ENCODE results near the gene PPP1R36.
"Not testable (repeated sequence)": the region's sequence is repeated elsewhere in the genome, so short reads cannot be mapped to it uniquely, and the experiment has no call there.

The PPP1R36 gene

GRCh38 chr14:64563696-64564095 lies 13.9 kb downstream of the PPP1R36 start:
- DNase-seq (ENCODE audit: low read depth in 1 of 2, low spot score in 1 of 2): no peak

DNA sequence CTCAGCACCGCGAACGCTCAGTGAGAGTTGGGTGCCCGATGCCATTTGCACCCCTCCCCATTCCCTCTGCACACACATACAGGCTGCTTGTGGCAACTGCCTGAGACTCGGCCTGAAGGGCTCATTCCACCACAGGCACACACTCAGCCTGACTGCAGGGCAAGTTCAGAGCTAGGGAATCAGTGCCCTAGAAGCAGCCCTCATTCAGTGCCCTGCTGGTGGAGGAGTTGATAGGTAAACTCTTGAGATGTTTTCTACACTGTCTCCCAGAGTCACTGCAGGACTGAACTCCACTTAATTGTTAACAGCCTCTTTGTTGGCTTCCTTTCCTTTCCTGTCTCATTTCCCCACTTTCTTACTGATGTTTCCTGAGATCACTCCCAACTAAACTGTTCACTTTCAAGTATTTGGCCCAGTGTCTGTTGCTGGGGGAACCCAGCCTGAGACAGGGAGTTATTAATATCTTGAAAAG lies 16.9 kb downstream of the PPP1R36 start:
- no peak for DNase-seq (ENCODE audit: low read depth in 1 of 2, low spot score in 1 of 2)

DNA sequence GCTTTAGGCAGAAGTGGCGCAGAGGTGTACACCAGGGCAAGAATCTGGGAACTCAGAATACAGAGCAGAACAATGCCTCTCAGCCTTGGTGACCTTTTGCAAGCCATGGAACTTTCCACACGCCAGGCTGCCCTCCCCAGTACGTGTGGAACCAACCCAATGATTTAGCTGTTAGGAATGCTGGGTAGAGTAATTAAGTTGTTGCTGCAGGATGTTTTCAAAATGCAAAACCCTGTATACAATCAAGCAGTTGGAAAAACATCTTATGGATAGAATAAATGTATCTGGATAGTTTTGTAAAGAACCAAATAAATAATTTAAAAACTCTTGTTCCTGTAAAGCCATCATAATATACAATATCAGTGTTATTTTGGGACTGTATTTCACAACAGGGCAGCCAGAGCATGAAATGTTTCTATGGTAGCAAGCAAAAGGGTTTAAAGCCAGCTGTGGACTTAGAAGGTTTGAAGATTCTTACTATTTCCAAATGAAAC lies 19.4 kb downstream of the PPP1R36 start:
- DNase-seq (ENCODE audit: low read depth in 1 of 2, low spot score in 1 of 2): no peak

DNA sequence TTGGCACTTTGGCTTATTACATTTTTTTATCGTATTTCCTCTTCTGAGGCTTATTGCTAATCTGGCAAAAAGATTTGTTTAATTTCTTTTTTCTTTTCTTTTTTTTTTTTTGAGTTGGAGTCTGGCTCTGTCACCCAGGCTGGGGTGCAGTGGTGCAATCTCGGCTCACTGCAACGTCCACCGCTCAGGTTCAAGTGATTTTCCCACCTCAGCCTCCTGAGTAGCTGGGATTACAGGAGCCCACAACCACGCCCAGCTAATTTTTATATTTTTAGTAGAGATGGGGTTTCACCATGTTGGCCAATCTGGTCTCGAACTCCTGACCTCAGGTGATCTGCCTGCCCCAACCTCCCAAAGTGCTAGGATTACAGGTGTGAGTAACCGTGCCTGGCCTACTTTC lies 19.9 kb downstream of the PPP1R36 start:
- DNase-seq (ENCODE audit: low read depth in 1 of 2, low spot score in 1 of 2): not testable (repeated sequence)

GRCh38 chr14:64572386-64573104 lies 22.8 kb downstream of the PPP1R36 start:
- no peak for DNase-seq (ENCODE audit: low read depth in 1 of 2, low spot score in 1 of 2)

- no peak for DNase-seq (ENCODE audit: low read depth in 1 of 2, low spot score in 1 of 2)
Observed at GRCh38 chr14:64573109-64573508, 23.3 kb downstream of the PPP1R36 start.

DNA sequence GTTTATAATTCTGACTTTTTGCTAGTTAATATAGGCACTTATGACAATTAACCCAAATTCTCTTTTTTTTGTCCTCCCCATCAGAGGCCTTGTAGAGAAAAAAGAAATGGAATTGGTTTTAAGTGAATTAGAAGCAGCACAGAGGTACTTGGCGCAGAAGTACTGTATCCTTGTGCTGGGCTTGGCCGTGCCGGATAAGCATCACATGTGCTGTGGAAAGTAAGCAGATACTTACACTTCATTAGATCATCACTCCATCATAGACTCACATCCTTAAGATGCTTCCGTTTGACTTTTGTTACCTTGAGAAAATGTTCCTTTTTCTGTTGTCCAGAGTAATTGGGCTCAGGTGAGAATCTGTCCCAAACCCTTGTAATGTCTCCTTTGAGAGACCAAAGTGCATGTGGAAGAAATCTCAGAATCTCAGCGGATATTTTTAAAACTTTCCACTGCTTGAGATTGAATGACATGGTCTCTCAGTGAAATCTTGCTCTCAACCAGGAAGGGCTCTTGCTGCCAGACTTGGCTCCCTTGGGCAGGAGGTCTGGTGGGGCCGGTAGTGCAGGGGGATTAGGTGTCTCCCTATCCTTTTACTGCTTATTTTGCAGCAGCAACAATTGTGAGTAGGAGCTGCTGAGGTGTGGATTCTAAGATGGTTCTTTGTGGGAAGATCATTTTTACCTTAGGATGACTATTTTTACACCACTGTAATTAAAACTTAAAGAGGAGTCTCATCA lies 24.8 kb downstream of the PPP1R36 start:
- DNase-seq (ENCODE audit: low read depth in 1 of 2, low spot score in 1 of 2): no peak

DNA sequence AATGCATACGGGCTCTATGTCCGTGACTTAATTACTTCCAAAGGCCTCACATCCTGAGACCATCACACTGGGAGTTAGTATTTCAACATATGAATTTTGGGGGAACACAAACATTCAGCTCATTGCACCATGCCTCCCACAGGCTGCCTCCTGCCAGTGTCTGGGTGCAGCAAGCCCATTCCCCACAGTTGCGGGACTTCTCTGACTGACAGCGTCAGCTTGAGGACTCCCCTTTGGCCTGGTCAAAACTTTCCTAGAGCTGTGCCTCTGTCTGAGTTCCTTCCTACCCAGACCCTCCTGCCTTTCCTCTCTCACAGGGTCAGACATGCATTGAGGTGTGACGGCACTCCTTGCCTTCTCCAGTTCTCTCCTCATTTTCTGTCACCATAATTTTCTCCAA lies 27.4 kb downstream of the PPP1R36 start:
- no peak for DNase-seq (ENCODE audit: low read depth in 1 of 2, low spot score in 1 of 2)

GRCh38 chr14:64580467-64580866 lies 30.7 kb downstream of the PPP1R36 start:
- DNase-seq (ENCODE audit: low read depth in 1 of 2, low spot score in 1 of 2): no peak

GRCh38 chr14:64581363-64581762 lies 31.6 kb downstream of the PPP1R36 start:
- DNase-seq (ENCODE audit: low read depth in 1 of 2, low spot score in 1 of 2): no peak

DNA sequence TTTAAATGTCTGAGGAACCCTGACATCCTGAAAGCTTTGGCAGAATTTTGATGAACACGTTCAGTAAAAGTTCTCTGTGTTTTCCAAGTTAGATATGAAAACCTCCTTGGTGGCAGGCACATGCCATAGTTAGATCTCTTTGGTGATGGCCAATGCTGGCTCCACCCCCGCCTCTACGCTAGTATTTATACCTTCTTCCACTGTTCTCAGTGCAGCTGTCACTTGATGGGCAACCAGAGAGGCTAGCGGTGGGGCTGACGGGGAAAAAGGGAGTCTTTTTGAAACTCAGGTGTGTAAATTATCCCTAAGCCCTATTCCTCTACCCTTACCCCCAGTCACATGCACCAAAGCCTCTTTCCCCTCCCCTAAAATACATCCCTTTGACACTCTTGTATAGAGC lies 32.1 kb downstream of the PPP1R36 start:
- no peak for DNase-seq (ENCODE audit: low read depth in 1 of 2, low spot score in 1 of 2)

DNA sequence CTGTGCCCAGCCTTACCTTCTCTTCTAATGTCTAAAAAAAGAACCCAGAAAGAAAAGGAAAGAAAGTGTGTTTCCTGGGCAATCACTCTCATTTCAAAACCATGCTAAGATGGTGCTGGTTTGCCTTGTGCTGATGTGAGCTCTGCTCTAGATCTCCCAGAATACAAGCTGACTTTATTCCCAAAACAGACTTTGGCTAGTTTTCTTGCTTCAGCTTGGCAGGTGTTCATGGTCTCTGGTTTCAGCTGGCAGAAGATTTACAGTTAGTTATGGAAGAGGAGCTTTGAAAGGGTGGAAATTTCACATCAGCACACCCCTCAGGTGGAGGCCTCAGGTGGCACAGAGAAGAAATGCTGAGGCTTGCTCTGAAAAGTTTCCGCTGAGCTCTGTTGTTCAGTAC lies 34.4 kb downstream of the PPP1R36 start:
- DNase-seq (ENCODE audit: low read depth in 1 of 2, low spot score in 1 of 2): no peak

DNA sequence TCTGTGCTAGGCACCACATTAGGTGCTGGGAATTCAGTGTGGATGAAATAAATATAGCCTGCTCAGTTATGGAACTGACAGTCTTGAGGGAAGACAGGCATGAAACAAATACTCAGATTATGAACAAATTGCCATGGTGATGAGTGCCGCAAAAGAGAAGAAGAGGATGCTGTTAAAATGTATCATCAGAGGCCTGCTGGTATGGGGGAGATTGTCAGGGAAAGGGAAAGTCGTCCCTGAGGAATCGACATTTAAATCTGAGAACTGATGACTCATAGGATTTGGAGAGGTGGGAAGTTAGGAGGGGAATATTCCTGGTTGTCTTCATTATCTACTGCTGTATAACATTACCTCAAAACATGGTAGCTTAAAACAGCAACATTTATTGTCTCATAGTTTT lies 42.0 kb downstream of the PPP1R36 start:
- no peak for DNase-seq (ENCODE audit: low read depth in 1 of 2, low spot score in 1 of 2)

GRCh38 chr14:64594438-64594837 lies 44.7 kb downstream of the PPP1R36 start:
- no peak for DNase-seq (ENCODE audit: low read depth in 1 of 2, low spot score in 1 of 2)

DNA sequence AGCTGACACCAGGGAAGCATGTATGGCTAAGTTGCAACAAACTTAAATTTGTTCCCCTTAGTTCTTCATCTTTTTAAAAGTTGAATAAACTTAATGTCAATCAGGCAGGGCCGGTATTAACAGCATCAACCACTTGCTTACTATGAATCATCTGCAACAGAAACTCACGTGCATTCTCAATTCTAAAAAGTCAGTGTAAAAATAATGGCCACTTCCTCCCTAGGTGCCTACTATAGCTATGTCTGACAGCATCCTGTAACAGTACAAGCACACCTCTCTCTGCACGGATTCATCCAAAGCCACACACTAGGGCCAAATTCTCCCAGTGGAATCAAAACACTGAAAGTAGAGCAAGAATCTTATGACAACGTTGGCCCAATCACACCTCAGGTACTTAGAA lies 48.6 kb downstream of the PPP1R36 start:
- no peak for DNase-seq (ENCODE audit: low read depth in 1 of 2, low spot score in 1 of 2)

- no peak for DNase-seq (ENCODE audit: low read depth in 1 of 2, low spot score in 1 of 2)
Observed at GRCh38 chr14:64601571-64601970, 51.8 kb downstream of the PPP1R36 start.

GRCh38 chr14:64602826-64603225 lies 53.1 kb downstream of the PPP1R36 start:
- DNase-seq (ENCODE audit: low read depth in 1 of 2, low spot score in 1 of 2): no peak

- DNase-seq (ENCODE audit: low read depth in 1 of 2, low spot score in 1 of 2): no peak
Observed at GRCh38 chr14:64604001-64604400, 54.2 kb downstream of the PPP1R36 start.

DNA sequence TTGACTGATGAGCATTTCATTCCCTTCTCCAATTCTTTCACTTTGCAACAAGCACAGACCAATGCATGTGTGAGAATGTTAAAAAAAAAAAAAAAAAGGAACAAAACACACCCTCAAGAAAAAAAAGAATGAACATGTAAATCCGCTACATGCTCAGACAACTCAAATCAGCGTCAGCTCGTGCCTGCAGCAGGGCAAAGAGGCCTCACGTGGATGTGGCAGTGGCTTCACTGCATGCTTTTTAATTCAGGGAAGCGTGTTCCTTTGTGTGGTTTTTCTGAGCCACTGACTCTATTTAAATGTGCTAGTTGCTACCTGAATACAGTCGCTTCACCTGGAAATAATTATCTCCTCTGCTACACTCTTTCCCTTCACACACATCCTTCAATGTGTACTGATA lies 55.1 kb downstream of the PPP1R36 start:
- no peak for DNase-seq (ENCODE audit: low read depth in 1 of 2, low spot score in 1 of 2)

DNA sequence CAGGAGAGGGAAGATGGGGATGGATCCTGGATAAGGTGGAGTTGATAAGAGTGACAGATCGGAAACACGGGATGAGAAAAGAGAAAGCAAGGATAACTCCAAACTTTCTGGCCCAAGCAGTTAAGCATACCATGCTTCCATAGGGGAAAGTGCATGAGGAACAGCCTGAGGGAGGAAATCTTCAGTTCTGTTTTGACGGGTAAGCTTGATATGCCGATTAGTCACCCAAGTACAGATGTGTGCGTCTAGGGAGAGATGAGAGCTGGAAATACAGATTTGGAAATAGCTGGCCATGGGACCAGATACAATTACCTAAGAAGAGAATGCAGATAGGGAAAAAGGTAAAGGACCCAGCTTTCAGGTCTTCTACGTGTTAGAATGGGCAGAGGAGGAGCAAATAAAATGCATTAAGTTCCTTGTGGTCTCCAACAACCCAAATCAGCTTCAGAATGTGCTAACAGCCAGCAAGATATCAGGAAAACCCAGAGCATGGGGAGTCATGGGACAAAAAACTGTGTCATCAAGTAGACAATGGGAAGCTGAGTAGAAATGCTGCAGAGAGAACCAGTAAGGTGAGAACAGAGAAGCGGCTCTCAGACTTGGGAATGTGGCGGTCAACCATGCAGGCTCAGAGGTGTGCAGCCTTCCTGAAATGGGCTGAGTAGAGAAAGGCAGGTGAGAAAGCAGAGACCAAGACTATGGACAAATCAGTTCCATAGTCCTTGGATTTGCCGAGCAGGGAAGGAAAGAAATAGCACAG lies 56.3 kb downstream of the PPP1R36 start:
- no peak for DNase-seq (ENCODE audit: low read depth in 1 of 2, low spot score in 1 of 2)

DNA sequence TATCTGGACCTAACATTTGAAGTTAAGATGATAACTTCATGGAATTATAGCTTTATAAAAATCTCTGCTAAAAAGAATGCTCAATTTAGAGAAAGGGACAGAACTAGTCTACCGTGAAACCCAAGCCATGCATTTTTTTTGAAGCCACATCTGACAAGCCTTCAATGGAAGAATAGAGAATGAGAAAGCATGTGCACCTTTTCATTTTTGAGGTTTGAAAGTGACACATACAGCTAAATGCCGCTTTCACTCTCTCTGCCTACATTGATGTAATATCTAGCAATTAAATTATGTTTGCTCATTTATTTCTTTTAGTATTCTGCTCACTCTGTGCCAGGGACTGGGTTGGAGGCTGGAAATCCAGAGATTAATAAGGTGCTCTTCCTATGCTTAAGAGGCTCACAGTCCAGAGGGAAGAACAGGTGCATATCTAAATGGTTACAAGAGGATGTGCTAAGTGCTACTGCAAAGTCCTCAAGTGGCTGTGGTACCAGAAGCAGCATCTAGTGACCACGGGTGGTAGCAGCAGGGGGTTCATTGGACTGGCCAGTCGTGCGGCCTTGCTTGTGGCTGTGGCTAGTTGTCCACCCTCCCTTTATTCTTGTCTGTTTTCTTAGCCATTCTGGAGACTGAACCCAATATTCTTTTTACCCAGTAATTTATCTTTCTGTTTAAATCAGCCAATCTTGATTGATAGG lies 60.4 kb downstream of the PPP1R36 start:
- no peak for DNase-seq (ENCODE audit: low read depth in 1 of 2, low spot score in 1 of 2)

All from activated T-helper 1 cell treated with anti-CD3 and anti-CD28 coated beads, Interleukin-2, amount 50 U/mL, for 16 hours (primary cell).